HEK293T (cell line): ENCODE data around the gene STT3B.

Source experiments
- CTBP1 ChIP-seq: fragments of 450-650 bp; IDR thresholded peaks from 2 replicates; pipeline ENCODE4 v1.6.1; 2016; ENCODE audit warnings: borderline replicate concordance
- FOXA1 ChIP-seq: fragments of 450-650 bp; IDR thresholded peaks from 2 replicates; pipeline ENCODE4 v1.6.1; 2016; ENCODE audit warnings: mild to moderate bottlenecking
- NFRKB ChIP-seq: fragments of 450-650 bp; IDR thresholded peaks from 2 replicates; pipeline ENCODE4 v1.6.1; 2016; ENCODE audit warnings: mild to moderate bottlenecking, moderate library complexity

DNA sequence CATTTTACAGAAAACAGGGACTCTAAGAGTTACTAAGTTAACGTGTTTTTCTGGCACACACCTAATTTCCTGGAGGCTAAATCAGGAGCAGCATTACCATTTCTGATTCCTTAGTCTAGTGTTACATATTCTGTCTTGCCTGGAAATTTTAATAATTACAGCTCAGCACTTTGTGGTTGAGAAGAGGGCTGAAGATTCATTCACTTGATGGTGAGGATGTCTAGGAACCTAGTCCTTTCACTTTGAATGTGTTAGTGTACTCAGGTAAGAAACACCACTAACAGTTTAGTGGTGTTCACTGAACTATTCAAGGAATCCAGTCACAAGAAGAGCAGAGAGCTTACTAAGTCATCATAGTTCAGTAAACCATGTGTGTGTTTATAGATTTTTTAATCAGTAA, 102.8 kb downstream of the STT3B start:
- no peak for TF ChIP-seq NFRKB
- no peak for TF ChIP-seq FOXA1
- no peak for TF ChIP-seq CTBP1
